ENCODE measurements around the gene HES5. TPM values are rescaled to one million over a fixed set of nuclear protein-coding genes. Genes with fewer than 3 reads are reported as not detected.

Gene HES5
- polyA plus RNA-seq, 3 donors = not detected

GRCh38 chr1:2522230-2522629 is 7.8 kb downstream of the HES5 start:
- Histone ChIP-seq H3K79me2 (ENCODE audit: insufficient read depth, low read length) (peaks cover 46% of the 10 kb centered on the region), H4K20me1 (ENCODE audit: insufficient read depth, low read length) (peaks cover 71% of the 10 kb centered on the region), H3K27ac (ENCODE audit: low read depth in 1 of 2, low read length in 2 of 2) (no peak overlapping the region), H3K9ac (ENCODE audit: insufficient read depth, low read length, poor library complexity, severe bottlenecking) (no peak overlapping the region), H3K4me1 (ENCODE audit: control insufficient read depth in 1 of 2, insufficient read depth in 2 of 2, low read length in 2 of 2) (peaks cover 20 to 27% of the 10 kb centered on the region in 2 donors), H3K4me3 (replicated peaks in 1 of 3; ENCODE audit: low read depth in 2 of 3, low read length in 3 of 3) (no peak overlapping the region), H2AFZ (ENCODE audit: insufficient read depth, low read depth, low read length, poor library complexity, severe bottlenecking) (no peak overlapping the region), H3K36me3 (replicated peaks in 1 of 2; ENCODE audit: control insufficient read depth in 1 of 2, insufficient read depth in 2 of 2, low read length in 2 of 2) (peaks cover 42 to 56% of the 10 kb centered on the region in 2 donors), H3K27me3 (ENCODE audit: control insufficient read depth in 2 of 2, insufficient read depth in 2 of 2, low read length in 2 of 2) (peaks cover 0 to 6% of the 10 kb centered on the region in 2 donors), H3K9me3 (replicated peaks in 1 of 2; ENCODE audit: control insufficient read depth in 1 of 2, insufficient read depth in 1 of 2, low read length in 2 of 2) (no peaks in the 10 kb centered on the region), H3K4me2 (replicated peaks; ENCODE audit: extremely low read depth, low read length, poor library complexity, severe bottlenecking) (no peak overlapping the region)
- Mint-ChIP-seq H3K27ac (no peak overlapping the region), H3K4me3 (no peak overlapping the region), H3K9me3 (no peaks in the 10 kb centered on the region), H3K36me3 (peaks cover 51 to 63% of the 10 kb centered on the region in 2 donors), H3K27me3 (ENCODE audit: low read depth in 3 of 3) (peaks cover 4 to 7% (median 4%) of the 10 kb centered on the region in 3 donors), H3K4me1 (peaks cover 24% of the 10 kb centered on the region)
- 95% methylated on average over 4 of the region's 7 CpGs for WGBS (ENCODE audit: insufficient coverage)
- intact Hi-C loops (cut with micrococcal nuclease) = loop anchor here (5.0 to 10.0 kb wide), 2 partner anchors 130 to 317 kb away; partner anchors contain the start of genes MORN1 (in 1 of the 2) and RER1 (in 1 of the 2)
- no peak for DNase-seq
- no peak for TF ChIP-seq CTCF (IDR thresholded peaks at IDR 0.05)

DNA sequence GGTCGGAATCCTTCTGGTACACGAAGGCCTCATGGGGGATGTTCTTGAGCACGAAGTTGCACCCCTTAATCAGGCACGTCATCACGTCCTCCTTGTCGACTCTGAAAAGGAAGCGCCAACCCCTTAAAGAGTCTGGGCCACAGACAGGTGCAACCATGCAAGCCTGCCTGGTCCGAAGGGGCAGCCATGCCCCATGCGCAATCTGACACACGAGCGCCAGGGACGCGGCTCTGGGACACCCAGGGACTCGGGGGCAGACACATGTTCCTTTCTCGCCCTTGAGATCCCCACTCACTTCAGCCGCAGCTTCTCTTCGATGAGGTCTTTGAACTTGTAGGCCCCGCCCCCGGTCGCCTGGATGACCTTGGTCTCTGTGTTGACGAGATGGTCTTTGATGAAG is 9.3 kb downstream of the HES5 start:
- no peaks in the 10 kb centered on the region for H3K9me3 ChIP-seq (replicated peaks in 1 of 2; ENCODE audit: control insufficient read depth in 1 of 2, insufficient read depth in 1 of 2, low read length in 2 of 2)
- TF ChIP-seq CTCF (IDR thresholded peaks at IDR 0.05) = no peak
- H3K4me3 Mint-ChIP-seq = no peak overlapping the region
- no peak overlapping the region for H3K4me3 ChIP-seq (replicated peaks in 1 of 3; ENCODE audit: low read depth in 2 of 3, low read length in 3 of 3)
- no peak overlapping the region for H3K4me2 ChIP-seq (replicated peaks; ENCODE audit: extremely low read depth, low read length, poor library complexity, severe bottlenecking)
- no peak overlapping the region for H3K9ac ChIP-seq (ENCODE audit: insufficient read depth, low read length, poor library complexity, severe bottlenecking)
- H2AFZ ChIP-seq (ENCODE audit: insufficient read depth, low read depth, low read length, poor library complexity, severe bottlenecking) = no peak overlapping the region
- H3K4me1 Mint-ChIP-seq = peaks cover 19% of the 10 kb centered on the region
- H3K4me1 ChIP-seq (ENCODE audit: control insufficient read depth in 1 of 2, insufficient read depth in 2 of 2, low read length in 2 of 2) = peaks cover 14 to 19% of the 10 kb centered on the region in 2 donors
- peaks cover 44% of the 10 kb centered on the region for H3K79me2 ChIP-seq (ENCODE audit: insufficient read depth, low read length)
- DNase-seq = no peak
- intact Hi-C loops (cut with micrococcal nuclease) = loop anchor here (5.0 to 10.0 kb wide), 2 partner anchors 129 to 316 kb away; partner anchors contain the start of genes MORN1 (in 1 of the 2) and RER1 (in 1 of the 2)
- no peaks in the 10 kb centered on the region for H3K9me3 Mint-ChIP-seq
- H3K27ac ChIP-seq (ENCODE audit: low read depth in 1 of 2, low read length in 2 of 2) = no peak overlapping the region
- 97% methylated on average over 18 of the region's 21 CpGs for WGBS (ENCODE audit: insufficient coverage)
- peaks cover 0 to 1% (median 0%) of the 10 kb centered on the region in 3 donors for H3K27me3 Mint-ChIP-seq (ENCODE audit: low read depth in 3 of 3)
- peaks cover 83% of the 10 kb centered on the region for H4K20me1 ChIP-seq (ENCODE audit: insufficient read depth, low read length)
- H3K36me3 Mint-ChIP-seq = peaks cover 58 to 77% of the 10 kb centered on the region in 2 donors
- H3K27ac Mint-ChIP-seq = no peak overlapping the region
- H3K36me3 ChIP-seq (replicated peaks in 1 of 2; ENCODE audit: control insufficient read depth in 1 of 2, insufficient read depth in 2 of 2, low read length in 2 of 2) = peaks cover 57 to 70% of the 10 kb centered on the region in 2 donors
- no peaks in the 10 kb centered on the region for H3K27me3 ChIP-seq (ENCODE audit: control insufficient read depth in 2 of 2, insufficient read depth in 2 of 2, low read length in 2 of 2)
